C4-2B (cell line): ENCODE data around the gene LRRC56.

Experiments used
- H3K27ac ChIP-seq: fragments of 450-650 bp; 2 replicates; pipeline ENCODE4 v1.5.1; 2017
- CTCF ChIP-seq: fragments of 450-650 bp; conservative IDR thresholded peaks from 2 replicates; pipeline ENCODE4 v1.5.1; 2017; ENCODE audit warnings: mild to moderate bottlenecking
- ZFX ChIP-seq: fragments of 450-650 bp; IDR thresholded peaks from 2 replicates; pipeline ENCODE4 v1.6.1; 2017

LRRC56 gene

GRCh38 chr11:501683-502287 is 35.5 kb upstream of the LRRC56 start:
- H3K27ac ChIP-seq, result no peak overlapping the region
- no peak for TF ChIP-seq CTCF
- no peak for TF ChIP-seq ZFX

GRCh38 chr11:502288-503178 is 34.8 kb upstream of the LRRC56 start:
- no peak overlapping the region for H3K27ac ChIP-seq
- TF ChIP-seq CTCF (no peak), ZFX (no peak)

- no peak overlapping the region for H3K27ac ChIP-seq
- TF ChIP-seq ZFX (no peak), CTCF (no peak)
Measured at GRCh38 chr11:503179-503981, 33.9 kb upstream of the LRRC56 start.

- no peak overlapping the region for H3K27ac ChIP-seq
Measured at GRCh38 chr11:504053-504993, 33.0 kb upstream of the LRRC56 start.

GRCh38 chr11:504994-505344 is 32.4 kb upstream of the LRRC56 start:
- TF ChIP-seq CTCF (no peak), ZFX (no peak)
- no peak overlapping the region; the same call in 1 of the 2 replicates for H3K27ac ChIP-seq

More at GRCh38 chr11:504053-504993, 33.0 kb upstream of the LRRC56 start:
- TF ChIP-seq ZFX, result no peak
- TF ChIP-seq CTCF, result no peak

- peak overlapping the region; percentile 98 for H3K27ac ChIP-seq
- no peak for TF ChIP-seq ZFX
- no peak for TF ChIP-seq CTCF
Measured at GRCh38 chr11:506238-506994, 30.9 kb upstream of the LRRC56 start.
